ENCODE results near the gene CCDC15.

Gene CCDC15

GRCh38 chr11:124928942-124929665 lies 24.9 kb upstream of the CCDC15 start:
- Histone ChIP-seq H3K4me1 (ENCODE audit: control insufficient read depth in 1 of 2, insufficient read depth in 2 of 2, low read length in 2 of 2) (no peaks in the 10 kb centered on the region), H3K36me3 (ENCODE audit: control insufficient read depth in 1 of 2, insufficient read depth in 2 of 2, low read length in 2 of 2) (no peaks in the 10 kb centered on the region), H3K4me3 (ENCODE audit: low read depth in 1 of 2, low read length in 2 of 2) (no peak overlapping the region), H3K27me3 (ENCODE audit: low read depth, low read length) (no peaks in the 10 kb centered on the region), H3K27ac (ENCODE audit: low read length) (no peak overlapping the region), H3K9me3 (ENCODE audit: control insufficient read depth in 1 of 2, low read length in 2 of 2) (no peaks in the 10 kb centered on the region)

- H3K9me3 ChIP-seq (ENCODE audit: control insufficient read depth in 1 of 2, low read length in 2 of 2): no peaks in the 10 kb centered on the region
- H3K27me3 ChIP-seq (ENCODE audit: low read depth, low read length): no peaks in the 10 kb centered on the region
- peaks cover 0 to 3% of the 10 kb centered on the region in 2 donors for H3K4me1 ChIP-seq (ENCODE audit: control insufficient read depth in 1 of 2, insufficient read depth in 2 of 2, low read length in 2 of 2)
- no peak overlapping the region for H3K4me3 ChIP-seq (ENCODE audit: low read depth in 1 of 2, low read length in 2 of 2)
- H3K27ac ChIP-seq (ENCODE audit: low read length): no peak overlapping the region
- no peaks in the 10 kb centered on the region for H3K36me3 ChIP-seq (ENCODE audit: control insufficient read depth in 1 of 2, insufficient read depth in 2 of 2, low read length in 2 of 2)
Measured at GRCh38 chr11:124930799-124931198, 23.2 kb upstream of the CCDC15 start.

DNA sequence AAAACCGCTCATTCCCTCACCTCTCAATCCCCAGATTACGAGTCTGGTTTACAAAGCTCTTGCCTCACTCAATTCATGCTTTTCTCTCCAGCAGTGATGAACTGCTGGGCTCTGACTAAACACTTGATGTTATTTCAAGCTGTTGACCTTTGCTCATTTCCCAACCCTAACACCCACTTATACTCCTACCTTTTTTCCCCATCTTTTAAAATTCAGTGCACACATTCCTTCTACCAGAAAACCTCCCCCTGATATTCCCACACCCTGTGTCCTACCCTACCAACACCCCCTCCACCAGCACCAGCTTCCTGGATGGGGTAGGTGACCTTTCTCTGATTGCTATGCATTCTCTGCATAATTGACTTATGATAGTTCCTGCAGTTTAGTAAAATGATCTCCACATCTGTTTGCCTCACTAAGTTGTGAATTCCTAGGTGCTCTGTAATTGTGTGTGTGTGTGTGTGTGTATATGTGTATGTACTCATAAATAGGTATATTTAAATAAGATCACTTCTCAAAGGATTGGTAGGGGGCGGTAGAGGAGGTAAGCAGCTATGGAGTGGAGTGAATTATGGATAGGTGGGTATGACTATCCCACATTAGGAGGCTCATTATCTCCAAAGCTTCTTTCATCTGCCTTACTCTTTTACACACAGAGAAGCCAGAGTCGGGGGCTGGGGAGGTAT lies 19.0 kb upstream of the CCDC15 start:
- Histone ChIP-seq H3K36me3 (ENCODE audit: control insufficient read depth in 1 of 2, insufficient read depth in 2 of 2, low read length in 2 of 2) (no peaks in the 10 kb centered on the region), H3K27ac (ENCODE audit: low read length) (no peak overlapping the region), H3K4me3 (ENCODE audit: low read depth in 1 of 2, low read length in 2 of 2) (no peak overlapping the region), H3K4me1 (ENCODE audit: control insufficient read depth in 1 of 2, insufficient read depth in 2 of 2, low read length in 2 of 2) (peaks cover 0 to 3% of the 10 kb centered on the region in 2 donors), H3K9me3 (ENCODE audit: control insufficient read depth in 1 of 2, low read length in 2 of 2) (no peaks in the 10 kb centered on the region), H3K27me3 (ENCODE audit: low read depth, low read length) (no peaks in the 10 kb centered on the region)

- Histone ChIP-seq H3K4me3 (ENCODE audit: low read depth in 1 of 2, low read length in 2 of 2) (no peak within 1 kb of the TSS), H3K27ac (ENCODE audit: low read length) (no peak within 1 kb of the TSS)
Measured at GRCh38 chr11:124935548-124936514, 18.2 kb upstream of the CCDC15 start, which contains the start of gene HEPACAM. Gene HEPACAM (minus strand): TSS chr11:124936047. CDS start chr11:124936006, 41 bp downstream.

DNA sequence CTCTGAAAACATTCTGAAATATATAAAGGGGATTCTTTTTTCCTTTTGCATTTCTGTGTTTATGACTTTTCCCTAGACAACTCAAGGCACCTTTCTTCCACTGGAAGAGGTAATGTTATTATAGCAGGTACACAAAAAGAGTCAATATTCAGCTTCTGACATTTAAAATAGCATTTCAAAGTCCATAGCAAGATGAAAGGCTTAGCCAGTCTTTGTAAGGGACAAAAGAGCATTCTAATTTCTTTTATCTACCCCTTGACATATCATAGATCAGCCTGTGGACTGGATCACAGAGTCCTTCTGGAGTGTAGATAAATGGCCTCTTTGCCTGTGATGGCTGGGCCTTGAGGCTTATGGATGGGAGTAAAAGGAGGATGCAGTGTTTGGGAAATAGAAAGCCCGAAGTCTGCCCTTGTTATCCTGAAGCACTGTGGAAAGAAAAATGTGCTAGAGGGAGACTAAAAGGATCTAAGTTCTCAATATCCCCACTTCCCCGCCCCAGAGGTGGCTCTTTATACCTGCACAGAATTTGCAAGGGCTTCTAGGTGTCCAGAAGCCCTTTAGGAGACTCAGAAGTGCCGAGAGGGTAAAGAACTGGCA lies 16.6 kb upstream of the CCDC15 start:
- Histone ChIP-seq H3K27me3 (ENCODE audit: low read depth, low read length) (no peaks in the 10 kb centered on the region), H3K4me3 (ENCODE audit: low read depth in 1 of 2, low read length in 2 of 2) (no peak overlapping the region), H3K36me3 (ENCODE audit: control insufficient read depth in 1 of 2, insufficient read depth in 2 of 2, low read length in 2 of 2) (no peaks in the 10 kb centered on the region)

More at GRCh38 chr11:124935548-124936514, 18.2 kb upstream of the CCDC15 start, which contains the start of gene HEPACAM:
- Histone ChIP-seq H3K36me3 (ENCODE audit: control insufficient read depth in 1 of 2, insufficient read depth in 2 of 2, low read length in 2 of 2) (no peaks in the 10 kb centered on the region), H3K4me1 (ENCODE audit: control insufficient read depth in 1 of 2, insufficient read depth in 2 of 2, low read length in 2 of 2) (peaks cover 0 to 3% of the 10 kb centered on the region in 2 donors), H3K27me3 (ENCODE audit: low read depth, low read length) (no peaks in the 10 kb centered on the region), H3K9me3 (ENCODE audit: control insufficient read depth in 1 of 2, low read length in 2 of 2) (no peaks in the 10 kb centered on the region)

DNA sequence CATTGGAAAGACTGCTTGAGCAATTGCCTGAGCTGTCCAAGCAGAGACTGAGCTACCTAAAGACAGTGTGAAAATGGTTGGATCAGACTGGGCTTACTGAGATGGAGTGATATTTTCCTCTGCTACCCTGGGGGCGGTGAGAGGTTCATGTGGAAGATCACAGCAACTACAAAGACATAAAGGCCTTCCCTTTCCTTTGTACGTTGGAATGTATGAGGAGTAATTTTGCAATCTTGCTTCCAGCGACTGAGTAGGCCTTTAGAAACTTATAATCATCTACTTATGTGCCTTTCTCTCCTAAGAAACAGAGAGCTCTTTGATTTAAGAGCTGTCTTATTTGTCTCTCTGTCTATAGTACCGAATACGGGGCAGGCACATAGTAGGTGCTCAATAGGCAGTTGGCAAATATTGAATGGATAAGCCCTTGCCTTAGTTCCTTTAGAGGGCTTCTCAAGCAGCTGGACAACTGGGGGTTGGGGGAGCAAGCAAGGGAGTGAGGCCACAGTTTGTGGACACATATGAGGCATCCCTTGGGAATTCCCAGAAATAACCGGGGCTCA lies 15.7 kb upstream of the CCDC15 start:
- Histone ChIP-seq H3K36me3 (ENCODE audit: control insufficient read depth in 1 of 2, insufficient read depth in 2 of 2, low read length in 2 of 2) (no peaks in the 10 kb centered on the region), H3K9me3 (ENCODE audit: control insufficient read depth in 1 of 2, low read length in 2 of 2) (no peaks in the 10 kb centered on the region), H3K4me1 (ENCODE audit: control insufficient read depth in 1 of 2, insufficient read depth in 2 of 2, low read length in 2 of 2) (peaks cover 0 to 3% of the 10 kb centered on the region in 2 donors), H3K27ac (ENCODE audit: low read length) (no peak overlapping the region), H3K4me3 (ENCODE audit: low read depth in 1 of 2, low read length in 2 of 2) (no peak overlapping the region), H3K27me3 (ENCODE audit: low read depth, low read length) (no peaks in the 10 kb centered on the region)

More for the DNA sequence above, 16.6 kb upstream of the CCDC15 start:
- Histone ChIP-seq H3K9me3 (ENCODE audit: control insufficient read depth in 1 of 2, low read length in 2 of 2) (no peaks in the 10 kb centered on the region), H3K27ac (ENCODE audit: low read length) (no peak overlapping the region), H3K4me1 (ENCODE audit: control insufficient read depth in 1 of 2, insufficient read depth in 2 of 2, low read length in 2 of 2) (peaks cover 0 to 3% of the 10 kb centered on the region in 2 donors)

GRCh38 chr11:124938970-124939369 lies 15.0 kb upstream of the CCDC15 start:
- Histone ChIP-seq H3K9me3 (ENCODE audit: control insufficient read depth in 1 of 2, low read length in 2 of 2) (no peaks in the 10 kb centered on the region), H3K27ac (ENCODE audit: low read length) (no peak overlapping the region), H3K4me1 (ENCODE audit: control insufficient read depth in 1 of 2, insufficient read depth in 2 of 2, low read length in 2 of 2) (peaks cover 0 to 3% of the 10 kb centered on the region in 2 donors), H3K4me3 (ENCODE audit: low read depth in 1 of 2, low read length in 2 of 2) (no peak overlapping the region), H3K27me3 (ENCODE audit: low read depth, low read length) (no peaks in the 10 kb centered on the region), H3K36me3 (ENCODE audit: control insufficient read depth in 1 of 2, insufficient read depth in 2 of 2, low read length in 2 of 2) (no peaks in the 10 kb centered on the region)

DNA sequence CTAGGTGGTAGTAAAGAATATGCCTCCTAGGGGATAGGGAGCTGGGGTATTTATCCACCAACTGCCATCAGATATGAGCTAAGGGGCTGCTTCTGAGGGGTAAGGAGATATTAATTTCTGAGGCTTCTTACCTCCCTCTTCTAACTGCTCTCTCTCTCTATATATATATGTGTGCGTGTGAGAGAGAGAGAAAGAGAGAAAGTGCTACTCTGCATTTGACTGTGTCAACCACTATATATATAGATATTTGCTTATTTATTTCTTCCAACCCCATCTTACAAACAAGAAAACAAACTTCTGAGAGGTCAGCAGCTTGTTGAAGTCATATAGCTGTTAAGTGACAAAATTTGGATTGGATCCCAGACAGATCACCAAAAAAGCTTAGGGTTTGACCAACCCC lies 12.3 kb upstream of the CCDC15 start:
- H3K36me3 ChIP-seq (ENCODE audit: control insufficient read depth in 1 of 2, insufficient read depth in 2 of 2, low read length in 2 of 2): no peaks in the 10 kb centered on the region
- H3K9me3 ChIP-seq (ENCODE audit: control insufficient read depth in 1 of 2, low read length in 2 of 2): no peaks in the 10 kb centered on the region
- H3K27ac ChIP-seq (ENCODE audit: low read length): no peak overlapping the region
- no peak overlapping the region for H3K4me3 ChIP-seq (ENCODE audit: low read depth in 1 of 2, low read length in 2 of 2)
- no peaks in the 10 kb centered on the region for H3K27me3 ChIP-seq (ENCODE audit: low read depth, low read length)
- no peaks in the 10 kb centered on the region for H3K4me1 ChIP-seq (ENCODE audit: control insufficient read depth in 1 of 2, insufficient read depth in 2 of 2, low read length in 2 of 2)

DNA sequence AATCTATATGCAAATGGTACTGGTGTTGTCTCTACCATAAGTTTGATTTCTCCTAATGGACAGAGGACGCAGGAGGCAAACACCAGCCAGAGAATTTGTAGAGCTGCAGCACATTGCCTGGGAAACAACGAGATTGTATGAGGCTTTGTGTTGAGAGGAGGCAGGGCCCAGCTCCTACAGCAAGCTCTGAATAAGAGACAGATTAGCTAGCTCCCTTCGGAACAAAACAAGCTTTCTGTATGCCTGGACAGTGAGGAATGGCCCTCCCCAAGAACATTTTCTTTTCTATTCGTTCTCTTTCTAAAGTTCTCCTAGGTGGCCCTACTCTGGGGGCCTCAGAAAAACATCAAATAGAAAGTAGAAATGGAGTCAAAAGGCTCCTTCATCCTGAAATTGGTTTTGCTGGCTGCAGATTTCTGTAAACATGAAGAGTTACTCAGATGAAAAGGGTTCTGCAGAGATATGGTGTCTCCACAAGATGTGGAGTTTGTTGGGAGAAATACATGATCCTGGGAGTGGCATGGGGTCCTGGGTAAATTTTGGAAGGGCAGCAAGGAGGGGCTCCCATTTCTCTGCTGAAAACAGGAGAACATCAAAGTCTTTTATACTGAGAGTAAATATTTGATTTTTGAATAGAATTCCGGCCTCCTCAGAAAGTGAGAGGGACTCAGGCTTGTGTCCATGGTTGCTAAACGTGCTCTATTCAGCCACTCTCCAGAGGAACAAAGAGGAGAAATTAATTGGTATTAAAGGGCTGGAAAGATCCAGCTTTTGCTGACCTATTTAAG lies 11.3 kb upstream of the CCDC15 start:
- Histone ChIP-seq H3K27me3 (ENCODE audit: low read depth, low read length) (no peaks in the 10 kb centered on the region), H3K36me3 (ENCODE audit: control insufficient read depth in 1 of 2, insufficient read depth in 2 of 2, low read length in 2 of 2) (no peaks in the 10 kb centered on the region), H3K4me3 (ENCODE audit: low read depth in 1 of 2, low read length in 2 of 2) (no peak overlapping the region), H3K4me1 (ENCODE audit: control insufficient read depth in 1 of 2, insufficient read depth in 2 of 2, low read length in 2 of 2) (no peaks in the 10 kb centered on the region), H3K27ac (ENCODE audit: low read length) (no peak overlapping the region), H3K9me3 (ENCODE audit: control insufficient read depth in 1 of 2, low read length in 2 of 2) (no peaks in the 10 kb centered on the region)

GRCh38 chr11:124943254-124943616 lies 10.8 kb upstream of the CCDC15 start:
- Histone ChIP-seq H3K4me3 (ENCODE audit: low read depth in 1 of 2, low read length in 2 of 2) (no peak overlapping the region), H3K9me3 (ENCODE audit: control insufficient read depth in 1 of 2, low read length in 2 of 2) (no peaks in the 10 kb centered on the region), H3K27ac (ENCODE audit: low read length) (no peak overlapping the region), H3K27me3 (ENCODE audit: low read depth, low read length) (no peaks in the 10 kb centered on the region), H3K4me1 (ENCODE audit: control insufficient read depth in 1 of 2, insufficient read depth in 2 of 2, low read length in 2 of 2) (no peaks in the 10 kb centered on the region), H3K36me3 (ENCODE audit: control insufficient read depth in 1 of 2, insufficient read depth in 2 of 2, low read length in 2 of 2) (no peaks in the 10 kb centered on the region)
